Measurements from ENCODE around the gene HLA-B. TPM values are rescaled to one million over a fixed set of nuclear protein-coding genes. Genes with fewer than 3 reads are reported as not detected.

The HLA-B gene
- total RNA-seq, 1 experiment from 2014 or later, result 69.1 TPM

DNA sequence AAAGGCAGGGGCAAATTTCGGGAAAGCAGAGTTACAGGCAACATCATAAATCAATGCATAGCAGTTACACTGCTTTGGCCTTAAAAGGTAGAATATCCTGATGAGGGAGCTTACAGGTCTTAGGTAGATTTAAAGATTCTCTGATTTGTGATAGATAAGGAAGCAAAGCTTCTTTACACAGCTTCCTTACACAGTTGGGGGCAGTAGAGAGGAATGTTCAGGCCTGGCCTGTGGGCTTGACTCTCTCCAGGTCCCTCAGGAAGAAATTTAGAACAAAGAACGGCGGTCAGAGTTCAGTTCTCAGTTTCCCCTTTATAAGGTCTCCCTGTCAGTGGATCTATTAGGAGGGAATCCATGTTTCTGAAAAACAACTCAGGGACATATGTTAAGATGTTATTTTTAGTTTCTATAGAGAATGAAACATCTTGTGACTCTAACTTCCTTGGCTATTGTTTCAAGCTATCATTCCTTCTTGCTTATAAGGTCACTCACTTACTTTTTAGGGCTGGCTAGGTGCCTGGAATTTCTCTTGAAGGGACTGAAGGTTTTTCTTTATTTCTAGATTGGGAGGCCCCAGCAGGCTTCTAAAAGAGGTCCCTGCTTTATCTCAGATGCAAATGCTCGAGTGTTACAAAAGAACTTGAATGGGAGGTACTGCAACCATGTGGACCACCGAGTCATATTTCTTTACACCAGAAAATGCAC is 11.8 kb downstream of the HLA-B start:
- Histone ChIP-seq H3K27me3 (no peaks in the 10 kb centered on the region), H3K9me3 (no peaks in the 10 kb centered on the region), H3K4me3 (no peak overlapping the region), H3K36me3 (no peaks in the 10 kb centered on the region)
- DNase-seq, result no peak

- Histone ChIP-seq H3K9me3 (peaks cover 5% of the 10 kb centered on the region; the same call in 1 of the 2 replicates), H3K36me3 (no peaks in the 10 kb centered on the region), H3K27me3 (no peaks in the 10 kb centered on the region), H3K4me3 (no peak overlapping the region)
- no peak for DNase-seq
Observed at GRCh38 chr6:31340228-31340627, 16.8 kb downstream of the HLA-B start.

DNA sequence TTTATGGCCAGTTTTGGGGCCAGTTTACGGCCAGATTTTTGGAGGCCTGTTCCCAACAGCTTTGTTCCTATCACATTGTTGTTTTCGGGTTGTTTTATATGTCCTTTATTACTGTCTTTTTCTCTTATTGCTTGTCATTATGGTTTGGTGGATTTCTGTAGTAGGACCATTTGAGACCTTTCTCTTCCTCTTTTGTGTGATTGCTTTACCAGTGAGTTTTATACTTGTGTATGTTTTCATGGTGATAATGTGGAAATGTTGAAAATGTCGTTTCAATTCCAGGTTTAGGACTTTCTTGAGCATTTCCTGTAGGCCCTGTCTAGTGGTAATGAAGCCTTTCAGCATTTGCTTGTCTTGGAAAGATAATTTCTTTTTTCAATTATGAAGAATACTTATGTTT is 17.8 kb downstream of the HLA-B start:
- H3K27me3 ChIP-seq, result no peaks in the 10 kb centered on the region
- H3K4me3 ChIP-seq, result no peak overlapping the region
- H3K36me3 ChIP-seq, result no peaks in the 10 kb centered on the region
- DNase-seq, result no peak
- H3K9me3 ChIP-seq, result peaks cover 5% of the 10 kb centered on the region; the same call in 1 of the 2 replicates

DNA sequence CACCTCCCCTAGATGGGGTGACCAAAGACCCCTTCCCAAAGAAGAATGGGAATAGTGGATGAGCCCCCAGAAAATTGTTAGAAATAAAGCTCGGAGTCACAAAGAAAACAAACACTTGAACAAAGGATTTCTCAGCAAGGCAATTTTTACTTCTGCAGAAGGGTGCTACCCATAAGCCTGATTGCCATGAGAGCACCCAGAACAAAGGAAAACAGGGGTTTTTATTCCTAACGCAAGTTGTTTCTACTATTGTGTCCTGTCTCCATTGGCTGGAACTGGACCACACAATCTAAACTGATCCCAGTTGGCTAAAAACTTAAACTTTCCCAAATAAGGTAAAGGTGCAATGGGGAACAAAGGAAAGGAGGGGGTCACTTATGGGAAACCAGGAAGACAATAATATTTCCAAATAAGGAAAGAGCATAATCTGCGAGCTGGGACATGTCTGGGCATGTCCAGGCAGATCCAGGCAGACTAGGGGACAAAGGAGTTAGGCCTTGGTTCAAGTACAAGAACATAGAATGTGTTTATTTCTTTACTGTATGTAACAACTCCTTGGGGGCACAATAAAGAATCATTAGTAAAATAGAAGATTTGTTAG is 20.0 kb downstream of the HLA-B start:
- H3K9me3 ChIP-seq, result peaks cover 5% of the 10 kb centered on the region; the same call in 1 of the 2 replicates
- no peaks in the 10 kb centered on the region for H3K27me3 ChIP-seq
- no peak overlapping the region for H3K4me3 ChIP-seq
- DNase-seq, result no peak
- no peaks in the 10 kb centered on the region for H3K36me3 ChIP-seq

DNA sequence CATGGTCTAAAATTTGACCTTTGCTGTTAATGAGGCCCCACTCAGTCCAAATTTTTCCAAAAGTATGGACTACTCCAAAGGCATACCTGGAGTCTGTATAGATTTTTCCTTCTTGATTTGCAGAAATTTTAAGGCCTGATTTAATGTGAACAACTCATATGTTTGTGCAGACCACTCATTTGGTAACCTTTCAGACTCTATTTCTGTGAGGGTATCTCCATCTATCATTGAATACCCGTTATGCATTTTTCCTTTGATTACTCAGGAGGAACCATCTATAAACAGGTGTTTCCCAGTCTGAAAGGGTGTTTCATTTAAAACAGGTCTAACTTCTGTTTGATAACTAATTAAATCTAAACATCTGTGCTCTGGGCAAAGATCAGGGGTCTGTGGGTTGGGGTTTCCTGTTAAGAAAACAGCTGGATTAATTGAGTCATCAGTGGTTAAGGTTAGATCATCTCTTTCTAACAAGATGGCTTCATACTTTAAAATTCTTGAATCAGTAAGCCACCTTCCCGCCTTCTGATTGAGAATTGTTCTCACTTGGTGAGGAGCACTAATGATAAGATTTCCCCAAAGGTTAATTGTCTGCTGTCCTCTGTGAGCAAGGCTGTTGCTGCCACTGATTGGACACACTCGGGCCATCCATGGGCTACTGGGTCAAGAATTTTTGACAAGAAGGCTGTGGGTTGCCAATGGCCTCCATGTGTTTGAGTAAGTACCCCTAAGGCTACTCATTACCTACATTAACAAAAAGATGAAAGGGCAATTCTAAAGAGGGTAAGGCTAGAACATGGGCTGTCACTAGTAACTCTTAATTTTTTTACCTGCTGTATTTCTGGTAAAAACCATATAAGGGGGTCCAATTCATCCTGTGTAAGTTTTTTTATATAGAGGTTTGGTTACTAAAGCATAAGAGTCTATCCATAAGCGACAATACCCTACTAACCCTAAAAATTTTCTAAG is 24.1 kb downstream of the HLA-B start:
- Histone ChIP-seq H3K4me3 (no peak overlapping the region), H3K9me3 (0 out of 2 replicates have a peak, but pooled peaks cover 5% of the 10 kb centered on the region), H3K27me3 (no peaks in the 10 kb centered on the region), H3K36me3 (no peaks in the 10 kb centered on the region)
- no peak for DNase-seq

- DNase-seq, result no peak
- Histone ChIP-seq H3K36me3 (no peaks in the 10 kb centered on the region), H3K9me3 (no peaks in the 10 kb centered on the region), H3K4me3 (no peak overlapping the region), H3K27me3 (no peaks in the 10 kb centered on the region)
Observed at GRCh38 chr6:31328355-31328960, 28.5 kb downstream of the HLA-B start.

DNA sequence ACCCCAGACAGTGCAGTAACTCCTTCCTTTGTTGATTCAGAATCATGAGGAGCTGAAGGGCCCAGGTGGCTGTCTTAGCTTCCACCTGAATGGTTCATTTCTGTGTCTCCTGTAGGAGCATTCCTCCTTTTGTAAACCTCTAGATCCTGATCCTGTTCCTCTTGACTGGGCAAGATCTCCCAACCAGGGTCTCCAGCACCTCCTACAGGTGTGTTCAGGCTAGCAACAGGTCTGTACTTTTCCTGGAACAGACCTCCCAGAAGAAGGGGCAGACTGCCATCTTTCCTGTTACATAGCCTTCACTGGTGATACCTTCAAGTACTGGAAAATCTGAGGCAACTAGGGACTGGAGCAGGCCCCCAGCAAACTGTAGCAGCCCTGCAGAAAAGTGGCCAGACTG is 35.2 kb downstream of the HLA-B start:
- no peaks in the 10 kb centered on the region for H3K36me3 ChIP-seq
- H3K27me3 ChIP-seq, result no peaks in the 10 kb centered on the region
- H3K4me3 ChIP-seq, result no peak overlapping the region
- H3K9me3 ChIP-seq, result no peaks in the 10 kb centered on the region
- no peak for DNase-seq

GRCh38 chr6:31321005-31321707 is 35.8 kb downstream of the HLA-B start:
- no peak overlapping the region for H3K4me3 ChIP-seq
- no peaks in the 10 kb centered on the region for H3K9me3 ChIP-seq
- DNase-seq, result no peak
- no peaks in the 10 kb centered on the region for H3K27me3 ChIP-seq
- no peaks in the 10 kb centered on the region for H3K36me3 ChIP-seq

DNA sequence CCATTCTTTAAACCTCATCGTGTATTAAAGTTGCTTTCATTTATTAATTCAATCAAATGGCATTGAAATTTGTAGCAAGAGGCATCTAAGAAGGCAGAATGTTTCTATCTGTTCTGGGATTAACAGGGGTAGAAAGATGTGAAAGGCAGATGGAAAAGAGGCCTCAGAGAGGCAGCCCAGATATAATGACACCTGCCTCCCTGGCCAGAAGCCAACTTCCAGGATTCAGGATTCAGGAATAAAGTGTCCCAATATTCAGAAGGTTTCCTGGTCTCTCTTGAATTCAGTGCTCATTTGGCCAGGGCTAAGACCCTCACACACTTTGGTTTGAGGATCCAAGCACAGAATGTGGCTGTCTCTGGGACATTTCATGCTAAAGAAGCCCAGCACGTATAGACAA is 39.9 kb downstream of the HLA-B start:
- Histone ChIP-seq H3K27me3 (peaks cover 17% of the 10 kb centered on the region), H3K4me3 (no peak overlapping the region), H3K9me3 (no peaks in the 10 kb centered on the region), H3K36me3 (no peaks in the 10 kb centered on the region)
- no peak for DNase-seq

- H3K36me3 ChIP-seq, result no peaks in the 10 kb centered on the region
- H3K4me3 ChIP-seq, result no peak overlapping the region
- no peaks in the 10 kb centered on the region for H3K9me3 ChIP-seq
- DNase-seq, result no peak
- H3K27me3 ChIP-seq, result peaks cover 8% of the 10 kb centered on the region; the same call in 1 of the 2 replicates
Observed at GRCh38 chr6:31309641-31310040, 47.3 kb downstream of the HLA-B start.

DNA sequence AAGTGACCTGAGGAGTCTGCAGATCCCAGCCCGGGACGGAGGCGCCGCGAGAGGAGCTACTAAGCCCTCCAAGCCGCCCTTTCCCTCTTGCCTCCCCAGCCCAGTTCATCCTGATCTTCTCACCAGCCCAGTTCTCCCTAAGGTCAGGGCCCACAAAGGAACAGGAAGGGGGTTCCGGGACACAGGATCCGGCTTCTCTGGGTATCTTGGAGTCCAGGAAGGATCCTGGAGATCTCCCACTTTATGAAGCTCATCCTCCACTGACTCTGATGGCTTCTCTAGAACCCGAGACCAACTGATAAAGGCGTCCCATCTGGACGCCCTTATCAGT is 48.2 kb downstream of the HLA-B start:
- Histone ChIP-seq H3K36me3 (no peaks in the 10 kb centered on the region), H3K27me3 (peaks cover 2% of the 10 kb centered on the region; the same call in 1 of the 2 replicates)
- DNase-seq, result no peak

DNA sequence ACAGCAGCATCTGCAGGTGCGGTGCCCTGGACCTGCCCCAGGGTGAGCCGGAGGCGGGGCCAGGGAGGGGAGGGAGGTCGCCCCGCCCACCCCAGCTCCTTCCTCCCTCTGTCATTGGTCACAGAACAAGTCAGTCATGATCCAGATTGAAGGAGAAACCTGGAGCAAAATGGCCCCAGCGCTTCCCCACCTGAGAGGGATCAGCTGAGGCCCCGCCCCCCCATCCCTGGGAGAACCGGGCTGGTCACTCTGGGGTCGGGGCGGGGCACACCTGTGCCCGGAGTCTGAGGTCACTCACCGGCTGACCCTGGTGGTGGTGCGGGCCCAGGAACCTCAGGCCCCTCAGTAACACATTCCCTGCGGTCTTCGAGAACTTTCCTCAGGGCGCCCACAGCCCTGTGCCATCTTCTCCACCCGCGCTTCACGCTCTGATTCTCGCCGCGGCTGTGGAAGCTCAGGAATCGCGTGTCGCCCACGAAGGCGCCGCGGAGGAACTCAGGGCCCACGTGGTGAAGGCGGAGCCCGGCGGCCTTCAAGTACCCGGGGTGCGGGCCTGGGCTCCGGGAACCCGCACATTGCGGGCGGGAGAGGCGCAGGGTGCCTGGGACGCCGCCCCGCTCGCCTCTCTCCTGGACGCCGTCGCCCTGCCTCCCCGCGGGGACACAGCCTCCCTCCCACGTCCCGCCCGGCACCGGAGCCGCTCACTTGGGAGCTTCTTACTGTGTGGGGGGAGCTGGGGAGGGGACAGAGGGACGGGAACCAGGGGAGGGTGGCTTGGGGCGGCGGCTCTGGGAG is 48.7 kb downstream of the HLA-B start:
- no peaks in the 10 kb centered on the region for H3K27me3 ChIP-seq
- DNase-seq, result no peak

More for the DNA sequence above, 48.2 kb downstream of the HLA-B start:
- no peaks in the 10 kb centered on the region for H3K9me3 ChIP-seq
- no peak overlapping the region for H3K4me3 ChIP-seq

DNA sequence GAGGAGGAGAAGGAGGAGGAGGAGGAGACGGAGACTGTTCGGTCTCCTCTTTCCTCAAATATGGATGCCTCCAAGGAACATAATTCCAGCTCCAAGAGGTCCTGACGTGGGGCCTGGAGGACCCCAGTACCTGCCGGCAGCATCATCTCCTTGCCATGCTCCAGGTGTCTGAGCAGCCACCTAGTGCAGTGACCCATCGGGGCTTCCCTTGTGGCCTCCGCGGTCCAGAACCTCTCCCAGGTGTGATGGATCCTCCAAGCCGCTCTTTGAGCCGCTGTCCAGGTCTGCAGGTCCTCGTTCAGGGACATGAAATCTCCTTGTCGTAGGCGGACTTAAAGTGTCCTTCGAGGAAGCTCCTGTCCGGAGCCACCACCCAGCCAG is 49.3 kb downstream of the HLA-B start:
- no peaks in the 10 kb centered on the region for H3K9me3 ChIP-seq
- no peak overlapping the region for H3K4me3 ChIP-seq
- DNase-seq, result no peak
- H3K36me3 ChIP-seq, result no peaks in the 10 kb centered on the region
- no peaks in the 10 kb centered on the region for H3K27me3 ChIP-seq

More for the DNA sequence above, 48.7 kb downstream of the HLA-B start:
- H3K9me3 ChIP-seq, result no peaks in the 10 kb centered on the region
- no peak overlapping the region for H3K4me3 ChIP-seq
- H3K36me3 ChIP-seq, result no peaks in the 10 kb centered on the region

DNA sequence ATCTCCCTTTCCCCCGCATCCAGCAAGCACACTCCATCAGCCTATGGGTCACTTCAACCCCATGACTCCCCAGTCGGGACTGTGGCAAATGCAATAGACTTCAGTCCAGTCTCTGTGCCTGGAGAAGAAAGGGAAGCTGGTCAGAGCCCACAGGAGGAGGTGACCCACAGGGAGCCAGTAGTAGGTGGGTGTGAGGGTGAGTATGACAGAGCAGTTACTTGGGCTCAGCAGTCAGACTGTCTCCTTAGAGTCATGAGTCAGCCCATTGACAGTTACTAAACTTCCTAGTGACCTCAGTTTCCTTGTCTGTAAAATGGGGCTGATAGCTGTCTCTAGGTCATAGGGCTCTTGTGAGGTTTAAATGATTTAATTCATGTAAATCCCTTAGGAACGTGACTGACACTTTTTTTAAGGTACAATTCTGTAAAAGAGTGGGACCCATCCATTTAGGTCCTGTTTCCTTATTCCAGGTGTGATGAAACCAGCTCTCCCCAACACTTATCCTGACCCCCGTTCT is 51.2 kb downstream of the HLA-B start:
- Histone ChIP-seq H3K27me3 (no peaks in the 10 kb centered on the region), H3K4me3 (no peak overlapping the region), H3K36me3 (no peaks in the 10 kb centered on the region), H3K9me3 (no peaks in the 10 kb centered on the region)
- no peak for DNase-seq

- Histone ChIP-seq H3K4me3 (no peak overlapping the region), H3K36me3 (no peaks in the 10 kb centered on the region), H3K9me3 (no peaks in the 10 kb centered on the region), H3K27me3 (no peaks in the 10 kb centered on the region)
- DNase-seq, result peak; percentile 30
Observed at GRCh38 chr6:31304683-31305082, 52.3 kb downstream of the HLA-B start.

Data from MG63 (cell line).